ENCODE results near the gene TSSC4.

DNA sequence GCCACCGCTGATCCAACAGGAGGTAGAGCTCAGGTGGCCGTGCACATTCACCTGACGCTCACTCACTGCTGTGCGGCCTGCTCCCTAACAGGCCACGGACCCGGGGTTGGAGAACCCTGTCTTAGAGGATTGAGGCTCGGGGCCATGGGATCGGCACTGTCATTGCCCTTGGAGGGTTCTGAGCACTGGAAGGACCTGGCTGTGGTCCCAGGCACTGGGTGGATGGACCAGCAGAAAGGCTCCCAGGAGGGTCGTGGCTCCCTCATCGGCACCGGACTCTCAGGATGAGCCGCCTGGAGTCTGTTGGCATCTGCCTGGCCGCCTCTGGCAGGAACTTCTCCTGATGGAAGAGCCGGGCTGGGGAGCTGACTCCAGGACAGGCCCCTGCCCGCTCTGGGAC lies 50.8 kb downstream of the TSSC4 start:
- TF ChIP-seq, protein P1, sequence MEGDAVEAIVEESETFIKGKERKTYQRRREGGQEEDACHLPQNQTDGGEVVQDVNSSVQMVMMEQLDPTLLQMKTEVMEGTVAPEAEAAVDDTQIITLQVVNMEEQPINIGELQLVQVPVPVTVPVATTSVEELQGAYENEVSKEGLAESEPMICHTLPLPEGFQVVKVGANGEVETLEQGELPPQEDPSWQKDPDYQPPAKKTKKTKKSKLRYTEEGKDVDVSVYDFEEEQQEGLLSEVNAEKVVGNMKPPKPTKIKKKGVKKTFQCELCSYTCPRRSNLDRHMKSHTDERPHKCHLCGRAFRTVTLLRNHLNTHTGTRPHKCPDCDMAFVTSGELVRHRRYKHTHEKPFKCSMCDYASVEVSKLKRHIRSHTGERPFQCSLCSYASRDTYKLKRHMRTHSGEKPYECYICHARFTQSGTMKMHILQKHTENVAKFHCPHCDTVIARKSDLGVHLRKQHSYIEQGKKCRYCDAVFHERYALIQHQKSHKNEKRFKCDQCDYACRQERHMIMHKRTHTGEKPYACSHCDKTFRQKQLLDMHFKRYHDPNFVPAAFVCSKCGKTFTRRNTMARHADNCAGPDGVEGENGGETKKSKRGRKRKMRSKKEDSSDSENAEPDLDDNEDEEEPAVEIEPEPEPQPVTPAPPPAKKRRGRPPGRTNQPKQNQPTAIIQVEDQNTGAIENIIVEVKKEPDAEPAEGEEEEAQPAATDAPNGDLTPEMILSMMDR (IDR thresholded peaks at IDR 0.05): no peak
- no peak for TF ChIP-seq POLR2A (IDR thresholded peaks at IDR 0.05)

Data from stomach (tissue), 4 donors.